GM12891 (cell line): Measurements from ENCODE around the gene VIPR1.

Source experiments
- PAX5 ChIP-seq: IDR thresholded peaks from 2 replicates; pipeline ENCODE4 v1.6.1; 2011; ENCODE audit warnings: low read length, moderate library complexity, mild to moderate bottlenecking; ENCODE audit not compliant: insufficient read depth, severe bottlenecking
- POLR2A ChIP-seq: IDR thresholded peaks from 2 replicates; pipeline ENCODE4 v1.6.1; 2011; ENCODE audit warnings: low read depth, low read length, control low read depth
- POLR2AphosphoS5 ChIP-seq: IDR thresholded peaks from 2 replicates; pipeline ENCODE4 v1.6.1; 2011; ENCODE audit warnings: low read depth, low read length, control low read depth
- SPI1 ChIP-seq: IDR thresholded peaks from 2 replicates; pipeline ENCODE4 v1.6.1; 2011; ENCODE audit warnings: low read depth, low read length, control low read depth
- TAF1 ChIP-seq: IDR thresholded peaks from 2 replicates; pipeline ENCODE4 v1.6.1; 2011; ENCODE audit warnings: low read depth, low read length, control low read depth

GRCh38 chr3:42495393-42495792 lies 7.0 kb upstream of the VIPR1 start:
- TF ChIP-seq POLR2AphosphoS5 (no peak), POLR2A (no peak), TAF1 (no peak), SPI1 (no peak), PAX5 (no peak)
